ENCODE data around the gene BZW2. TPM values are rescaled to one million over a fixed set of nuclear protein-coding genes. Genes with fewer than 3 reads are reported as not detected.

The BZW2 gene
- total RNA-seq, 1 donor from 2014 or later: 155 TPM

Other genes with a start within 250 kb of the BZW2 start
- 16.7 TPM for gene CRPPA, start 224.6 kb upstream of the BZW2 start, total RNA-seq
- 8.4 TPM for gene SOSTDC1, start 180.4 kb upstream of the BZW2 start, total RNA-seq
- gene LRRC72, start 119.4 kb upstream of the BZW2 start, total RNA-seq: not detected
- 30.3 TPM for gene ANKMY2, start 427 bp upstream of the BZW2 start, total RNA-seq
- 39.1 TPM for gene TSPAN13, start 107.6 kb downstream of the BZW2 start, total RNA-seq
- 3.1 TPM for gene AGR2, start 158.8 kb downstream of the BZW2 start, total RNA-seq
- not detected for gene AGR3, start 235.8 kb downstream of the BZW2 start, total RNA-seq